ENCODE data around the gene FNIP1. TPM values are rescaled to one million over a fixed set of nuclear protein-coding genes. Genes with fewer than 3 reads are reported as not detected.

Gene FNIP1
- polyA plus RNA-seq, 1 of the 3 experiments (the other 2 are of a cell fraction), result 2.4 TPM

DNA sequence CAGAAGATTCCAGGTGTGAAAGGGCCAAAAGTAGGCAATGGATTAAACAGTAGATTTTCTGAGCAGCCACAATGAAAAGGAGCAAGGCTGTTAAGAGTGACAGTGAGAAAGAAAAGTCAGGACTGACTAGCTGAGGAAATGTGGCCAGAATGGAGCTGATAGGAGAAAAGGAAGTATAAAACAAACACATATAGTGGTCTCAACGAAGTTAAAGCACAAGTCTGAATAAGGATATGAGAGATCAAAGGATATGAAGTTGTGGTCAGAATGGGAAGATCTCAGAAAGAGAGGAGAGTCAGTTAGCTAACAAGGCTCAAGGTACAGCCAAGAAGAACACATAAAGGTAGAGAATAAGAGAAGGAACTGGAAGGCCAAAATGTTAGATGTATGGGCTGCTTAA, 39.9 kb downstream of the FNIP1 start:
- TF ChIP-seq, protein P1, sequence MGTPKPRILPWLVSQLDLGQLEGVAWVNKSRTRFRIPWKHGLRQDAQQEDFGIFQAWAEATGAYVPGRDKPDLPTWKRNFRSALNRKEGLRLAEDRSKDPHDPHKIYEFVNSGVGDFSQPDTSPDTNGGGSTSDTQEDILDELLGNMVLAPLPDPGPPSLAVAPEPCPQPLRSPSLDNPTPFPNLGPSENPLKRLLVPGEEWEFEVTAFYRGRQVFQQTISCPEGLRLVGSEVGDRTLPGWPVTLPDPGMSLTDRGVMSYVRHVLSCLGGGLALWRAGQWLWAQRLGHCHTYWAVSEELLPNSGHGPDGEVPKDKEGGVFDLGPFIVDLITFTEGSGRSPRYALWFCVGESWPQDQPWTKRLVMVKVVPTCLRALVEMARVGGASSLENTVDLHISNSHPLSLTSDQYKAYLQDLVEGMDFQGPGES (IDR thresholded peaks at IDR 0.05; ENCODE audit: low read depth, low read length), result no peak
- no peak for TF ChIP-seq GABPA (IDR thresholded peaks at IDR 0.05; ENCODE audit: low read depth)
- TF ChIP-seq CHD2 (IDR thresholded peaks at IDR 0.05; ENCODE audit: low read length, partially characterized antibody), result no peak
- TF ChIP-seq YY1 (IDR thresholded peaks at IDR 0.05; ENCODE audit: low read depth), result no peak
- TF ChIP-seq ELF1 (IDR thresholded peaks at IDR 0.05), result no peak
- Histone ChIP-seq H3K9me3 (no peaks in the 10 kb centered on the region), H3K27ac (ENCODE audit: low read depth in 2 of 2, low read length in 1 of 2) (no peak overlapping the region), H3K9ac (no peak overlapping the region), H3K79me2 (ENCODE audit: insufficient read depth) (peaks cover 99% of the 10 kb centered on the region), H3F3A (replicated peaks; ENCODE audit: insufficient read depth) (peaks cover 3% of the 10 kb centered on the region), H3K9me2 (no peaks in the 10 kb centered on the region), H2AFZ (ENCODE audit: low read depth) (no peak overlapping the region), H4K20me1 (ENCODE audit: insufficient read depth) (peaks cover 67% of the 10 kb centered on the region), H3K4me3 (ENCODE audit: low read depth in 2 of 2, low read length in 1 of 2) (no peak overlapping the region), H3K4me1 (ENCODE audit: control insufficient read depth in 1 of 2, insufficient read depth in 2 of 2, low read depth in 1 of 2, low read length in 1 of 2) (peaks cover 0 to 8% of the 10 kb centered on the region in 2 experiments; a peak in 1 of 4 replicates), H3K27me3 (ENCODE audit: insufficient read depth) (no peaks in the 10 kb centered on the region), H3K4me2 (no peak overlapping the region), H3K36me3 (replicated peaks in 1 of 2; ENCODE audit: control insufficient read depth in 1 of 2, insufficient read depth in 2 of 2, low read length in 1 of 2) (peaks cover 0 to 3% of the 10 kb centered on the region in 2 experiments)
- POLR2A ChIA-PET, result no interaction called here
- WGBS (ENCODE audit: low lambda C conversion rate), result 94% methylated on average over 1 of the region's 1 CpG
- DNase-seq, result no peak
- CTCF ChIA-PET, result no interaction called here

DNA sequence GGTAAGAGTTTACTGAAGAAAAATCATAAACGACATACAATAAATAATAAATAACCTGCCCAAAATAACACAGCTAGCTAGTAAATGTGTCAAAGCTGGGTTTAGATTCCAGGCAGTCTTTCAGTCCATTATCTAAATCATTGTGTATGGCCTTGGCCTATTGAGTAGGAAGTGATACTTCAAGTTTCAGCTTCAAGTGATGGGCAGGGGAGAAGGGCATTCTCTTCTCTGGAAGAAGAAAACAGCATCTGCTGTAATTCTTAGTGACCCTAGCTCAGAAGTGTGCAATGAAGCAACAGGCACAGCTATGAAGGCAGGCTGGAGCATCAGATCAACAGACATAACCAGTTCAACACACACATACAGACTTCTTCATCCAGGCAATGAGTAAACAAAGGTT, 42.5 kb downstream of the FNIP1 start:
- TF ChIP-seq RAD21 (IDR thresholded peaks at IDR 0.05; ENCODE audit: low read length) (no peak), CHD2 (IDR thresholded peaks at IDR 0.05; ENCODE audit: low read length, partially characterized antibody) (no peak), FOXM1 (IDR thresholded peaks at IDR 0.05; ENCODE audit: low read depth) (no peak), NRF1 (IDR thresholded peaks at IDR 0.05; ENCODE audit: low read depth, low read length) (no peak), EP300 (IDR thresholded peaks at IDR 0.05; ENCODE audit: borderline replicate concordance in 1 of 2, low read depth in 1 of 2, low read length in 1 of 2) (no peak), POLR2AphosphoS5 (IDR thresholded peaks at IDR 0.05; ENCODE audit: low read depth, low read length) (no peak), MEF2A (IDR thresholded peaks at IDR 0.05; ENCODE audit: borderline replicate concordance, low read depth) (no peak), GATA2 (CRISPR knock-in tag; IDR thresholded peaks at IDR 0.05) (no peak), SMC3 (IDR thresholded peaks at IDR 0.05; ENCODE audit: low read depth, low read length) (no peak), TCF12 (IDR thresholded peaks at IDR 0.05) (no peak), ELF1 (IDR thresholded peaks at IDR 0.05) (no peak), EZH2phosphoT487 (IDR thresholded peaks at IDR 0.05; ENCODE audit: borderline replicate concordance, low read depth) (no peak), RFX5 (IDR thresholded peaks at IDR 0.05; ENCODE audit: low read length) (no peak)
- TF ChIP-seq, protein P1 (IDR thresholded peaks at IDR 0.05; ENCODE audit: low read depth, low read length), result no peak
- TF ChIP-seq, protein P2, sequence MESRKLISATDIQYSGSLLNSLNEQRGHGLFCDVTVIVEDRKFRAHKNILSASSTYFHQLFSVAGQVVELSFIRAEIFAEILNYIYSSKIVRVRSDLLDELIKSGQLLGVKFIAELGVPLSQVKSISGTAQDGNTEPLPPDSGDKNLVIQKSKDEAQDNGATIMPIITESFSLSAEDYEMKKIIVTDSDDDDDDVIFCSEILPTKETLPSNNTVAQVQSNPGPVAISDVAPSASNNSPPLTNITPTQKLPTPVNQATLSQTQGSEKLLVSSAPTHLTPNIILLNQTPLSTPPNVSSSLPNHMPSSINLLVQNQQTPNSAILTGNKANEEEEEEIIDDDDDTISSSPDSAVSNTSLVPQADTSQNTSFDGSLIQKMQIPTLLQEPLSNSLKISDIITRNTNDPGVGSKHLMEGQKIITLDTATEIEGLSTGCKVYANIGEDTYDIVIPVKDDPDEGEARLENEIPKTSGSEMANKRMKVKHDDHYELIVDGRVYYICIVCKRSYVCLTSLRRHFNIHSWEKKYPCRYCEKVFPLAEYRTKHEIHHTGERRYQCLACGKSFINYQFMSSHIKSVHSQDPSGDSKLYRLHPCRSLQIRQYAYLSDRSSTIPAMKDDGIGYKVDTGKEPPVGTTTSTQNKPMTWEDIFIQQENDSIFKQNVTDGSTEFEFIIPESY (IDR thresholded peaks at IDR 0.05; ENCODE audit: borderline replicate concordance, low read depth), result no peak
- Histone ChIP-seq H3K79me2 (ENCODE audit: insufficient read depth) (peaks cover 99% of the 10 kb centered on the region), H2AFZ (ENCODE audit: low read depth) (no peak overlapping the region), H3K27me3 (ENCODE audit: insufficient read depth) (no peaks in the 10 kb centered on the region), H3K4me1 (ENCODE audit: control insufficient read depth in 1 of 2, insufficient read depth in 2 of 2, low read depth in 1 of 2, low read length in 1 of 2) (peaks cover 0 to 8% of the 10 kb centered on the region in 2 experiments; a peak in 1 of 4 replicates), H4K20me1 (ENCODE audit: insufficient read depth) (peaks cover 50% of the 10 kb centered on the region), H3K9me3 (no peaks in the 10 kb centered on the region), H3K36me3 (replicated peaks in 1 of 2; ENCODE audit: control insufficient read depth in 1 of 2, insufficient read depth in 2 of 2, low read length in 1 of 2) (peaks cover 0 to 3% of the 10 kb centered on the region in 2 experiments), H3F3A (replicated peaks; ENCODE audit: insufficient read depth) (no peaks in the 10 kb centered on the region), H3K4me2 (no peak overlapping the region), H3K9ac (no peak overlapping the region), H3K9me2 (no peaks in the 10 kb centered on the region), H3K27ac (ENCODE audit: low read depth in 2 of 2, low read length in 1 of 2) (no peak overlapping the region; a peak in 1 of 4 replicates), H3K4me3 (ENCODE audit: low read depth in 2 of 2, low read length in 1 of 2) (no peak overlapping the region)
- ChIA-PET CTCF (no interaction called here), POLR2A (no interaction called here)
- WGBS (ENCODE audit: low lambda C conversion rate), result 100% methylated on average over 1 of the region's 1 CpG
- DNase-seq, result no peak
